ENCODE data around the gene C5orf47. TPM values are rescaled to one million over a fixed set of nuclear protein-coding genes. Genes with fewer than 3 reads are reported as not detected.
"Not testable (repeated sequence)": the region's sequence is repeated elsewhere in the genome, so short reads cannot be mapped to it uniquely, and the experiment has no call there.

C5orf47 gene
- polyA plus RNA-seq, 3 donors, result 0.12 to 0.19 TPM; not detected in 1

DNA sequence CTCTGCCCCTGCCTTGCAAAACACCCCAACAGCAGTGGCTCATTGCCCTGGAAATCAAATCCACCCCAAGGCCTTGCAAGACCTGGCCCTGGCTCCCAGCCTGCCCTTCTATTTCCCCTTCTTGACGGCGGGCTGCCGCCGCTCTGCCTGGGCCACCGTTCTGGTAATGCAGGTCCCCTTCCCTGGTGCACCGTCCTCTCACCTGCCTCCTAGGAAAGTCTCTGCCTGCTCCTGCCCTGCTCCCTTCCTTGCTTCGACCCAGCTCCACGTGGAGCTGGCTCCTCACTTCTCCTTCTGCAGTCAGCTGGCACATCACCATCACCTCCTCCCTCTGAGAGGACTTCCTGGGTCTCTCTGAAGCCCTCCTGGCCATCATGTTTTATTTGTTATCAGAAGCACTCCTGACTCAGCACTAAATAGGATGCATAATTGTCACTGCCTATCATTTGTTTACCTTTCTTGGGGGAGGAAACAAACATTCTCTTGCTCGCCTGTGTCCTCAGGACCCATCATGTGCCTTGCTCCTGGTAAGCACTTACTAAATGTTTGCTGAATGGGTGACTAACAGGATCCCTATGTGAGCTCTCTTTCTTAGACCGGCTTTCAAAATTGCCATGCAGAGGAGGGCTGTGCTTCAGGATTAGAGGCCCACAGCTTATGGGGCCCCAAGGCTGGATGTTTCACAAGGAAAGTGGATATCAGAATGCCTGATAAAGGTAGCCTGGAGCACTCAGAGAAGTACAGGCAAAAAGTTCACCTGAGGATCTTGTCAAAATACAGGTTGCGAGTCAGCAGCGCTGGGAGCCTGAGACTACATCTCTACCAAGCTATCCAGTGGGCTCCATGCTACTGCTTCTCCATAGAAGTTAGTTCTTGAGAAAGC is 19.6 kb upstream of the C5orf47 start:
- no peak for DNase-seq (ENCODE audit: low read depth in 3 of 3, low spot score in 2 of 3)

DNA sequence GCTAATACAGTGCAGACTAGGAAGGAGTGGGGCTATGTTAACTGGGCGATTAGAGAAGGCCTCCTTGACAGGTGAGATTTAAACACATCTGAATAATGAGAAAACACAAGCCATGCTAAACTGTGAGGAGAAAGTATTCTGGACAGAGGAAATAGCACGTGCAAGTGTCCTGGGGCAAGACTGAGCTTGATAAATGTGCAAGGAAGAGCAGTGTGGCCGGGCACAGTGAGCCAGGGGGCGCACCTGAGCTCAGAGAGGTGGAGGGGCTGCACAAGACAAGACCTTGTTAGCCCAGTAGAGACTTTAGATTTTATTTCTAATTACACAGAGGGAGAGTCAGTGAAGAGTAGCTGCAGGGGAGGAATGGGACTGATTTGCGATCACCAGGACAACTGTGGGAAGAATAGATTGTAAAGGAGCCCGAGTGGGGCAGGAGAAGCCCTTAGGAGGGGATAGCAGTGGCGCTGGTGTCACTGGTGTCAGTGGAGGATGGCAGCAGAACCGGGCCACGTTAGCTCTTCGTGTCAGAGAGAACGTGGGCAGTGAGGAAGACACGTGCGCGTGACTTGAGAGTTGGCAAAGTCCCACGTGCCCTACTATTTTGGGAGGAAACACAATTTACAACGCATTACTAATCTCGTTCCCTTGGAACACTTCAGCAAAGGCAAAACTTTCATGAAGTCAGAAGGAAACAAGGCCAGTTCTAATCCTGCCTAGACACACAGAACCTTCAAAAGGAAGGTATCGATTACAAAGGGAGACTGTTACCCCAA is 17.9 kb upstream of the C5orf47 start:
- DNase-seq (ENCODE audit: low read depth in 3 of 3, low spot score in 2 of 3), result no peak

DNA sequence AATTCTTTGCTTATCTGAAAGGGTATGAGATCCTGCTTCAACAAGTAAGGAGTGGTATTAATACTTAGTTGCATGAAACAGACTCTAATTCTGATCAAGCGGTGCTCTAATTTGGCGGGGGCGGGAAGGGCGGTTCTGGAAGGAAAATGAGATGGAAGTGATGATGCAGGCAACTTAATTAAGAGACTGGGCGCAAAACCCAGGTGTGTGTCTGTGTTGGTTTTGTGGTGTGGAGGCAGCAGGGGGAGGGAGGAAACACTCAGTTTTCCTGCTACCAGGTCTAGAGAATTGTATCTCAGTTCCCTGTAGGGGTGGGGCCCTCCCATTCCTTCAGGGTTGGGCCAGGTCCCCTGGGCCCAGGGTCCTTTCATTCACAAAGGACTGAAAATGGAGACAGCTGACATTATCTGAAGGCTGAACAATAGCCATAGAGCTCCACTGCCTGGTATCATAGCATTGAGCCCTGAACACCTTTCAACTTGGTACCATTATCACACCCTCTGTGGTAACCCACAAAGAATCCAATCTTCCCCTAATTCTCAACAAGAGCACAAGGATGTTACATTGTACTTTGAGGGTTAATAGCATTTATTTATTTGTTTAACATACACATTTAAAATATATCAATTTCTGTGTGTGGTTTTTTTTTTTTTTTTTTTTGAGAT is 17.2 kb upstream of the C5orf47 start:
- no peak for DNase-seq (ENCODE audit: low read depth in 3 of 3, low spot score in 2 of 3)

DNA sequence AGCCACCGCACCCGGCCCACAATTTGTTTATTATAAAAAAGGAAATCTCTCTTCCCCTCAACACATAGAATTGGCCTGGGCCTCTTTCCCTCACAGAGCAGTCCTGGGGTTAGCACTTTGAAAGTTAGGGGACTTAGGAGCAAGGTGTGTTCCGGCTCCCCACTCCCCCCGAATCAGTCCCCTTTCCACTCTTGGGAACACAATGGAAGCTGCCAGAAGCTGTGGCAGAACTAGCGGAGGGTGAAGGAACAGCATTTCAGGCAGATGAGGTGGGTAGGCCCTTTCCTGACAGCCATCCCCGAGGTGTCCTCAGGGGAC is 16.4 kb upstream of the C5orf47 start:
- DNase-seq (ENCODE audit: low read depth in 3 of 3, low spot score in 2 of 3), result no peak

DNA sequence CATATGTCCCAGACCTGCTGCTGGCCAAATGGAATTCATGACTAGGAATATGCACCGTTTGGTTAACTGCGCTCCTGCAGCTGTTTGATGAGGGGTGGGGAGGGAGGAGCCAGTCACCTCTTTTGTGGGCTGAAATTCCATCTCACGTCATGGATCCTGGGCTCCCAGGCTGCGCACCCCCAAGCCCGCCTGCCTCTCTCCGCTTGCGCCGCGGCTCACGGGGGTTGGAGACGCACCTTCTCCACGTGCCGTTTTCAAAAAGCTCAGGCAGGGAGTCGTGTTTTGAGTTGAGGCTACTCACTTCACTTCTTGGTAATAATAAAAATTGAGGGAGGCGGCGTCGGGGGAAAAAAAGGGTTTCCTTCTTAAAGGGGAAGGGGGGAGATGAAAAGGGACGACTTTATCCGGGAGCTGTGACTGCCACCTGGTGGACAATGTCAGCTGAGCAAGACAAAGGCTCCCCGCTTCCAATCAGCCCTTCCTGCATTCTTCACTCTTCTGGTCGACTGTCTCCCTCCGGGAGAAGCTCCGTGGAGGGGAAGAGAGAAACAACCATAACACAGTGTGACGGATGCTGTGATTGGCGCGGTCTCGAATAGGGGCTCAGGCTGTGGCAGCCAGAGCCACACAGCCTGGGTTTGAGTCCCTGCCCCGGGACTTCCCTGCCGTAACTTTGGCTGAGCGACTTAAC is 15.9 kb upstream of the C5orf47 start:
- peak; percentile 76 to 81 (median 80) for DNase-seq (ENCODE audit: low read depth in 3 of 3, low spot score in 2 of 3)

DNA sequence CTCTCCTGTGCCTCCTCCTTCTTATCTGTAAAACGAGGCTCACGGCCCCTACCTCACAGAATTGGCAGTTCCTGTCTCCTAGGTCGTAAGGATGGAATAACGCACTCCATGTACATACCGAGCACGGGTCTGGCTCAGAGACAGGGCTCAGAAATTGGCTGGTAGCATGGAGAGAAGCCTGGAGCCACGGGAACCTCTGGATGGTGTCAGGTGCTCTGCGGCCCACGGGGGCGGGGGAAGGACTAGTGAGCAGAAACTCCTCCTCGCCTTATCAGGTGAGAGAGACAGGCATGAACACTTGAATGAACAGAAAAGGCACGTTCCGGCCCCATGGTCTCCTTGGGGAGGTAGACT is 15.4 kb upstream of the C5orf47 start:
- DNase-seq (ENCODE audit: low read depth in 3 of 3, low spot score in 2 of 3), result peak in 1 of 3 donors; percentile 16

DNA sequence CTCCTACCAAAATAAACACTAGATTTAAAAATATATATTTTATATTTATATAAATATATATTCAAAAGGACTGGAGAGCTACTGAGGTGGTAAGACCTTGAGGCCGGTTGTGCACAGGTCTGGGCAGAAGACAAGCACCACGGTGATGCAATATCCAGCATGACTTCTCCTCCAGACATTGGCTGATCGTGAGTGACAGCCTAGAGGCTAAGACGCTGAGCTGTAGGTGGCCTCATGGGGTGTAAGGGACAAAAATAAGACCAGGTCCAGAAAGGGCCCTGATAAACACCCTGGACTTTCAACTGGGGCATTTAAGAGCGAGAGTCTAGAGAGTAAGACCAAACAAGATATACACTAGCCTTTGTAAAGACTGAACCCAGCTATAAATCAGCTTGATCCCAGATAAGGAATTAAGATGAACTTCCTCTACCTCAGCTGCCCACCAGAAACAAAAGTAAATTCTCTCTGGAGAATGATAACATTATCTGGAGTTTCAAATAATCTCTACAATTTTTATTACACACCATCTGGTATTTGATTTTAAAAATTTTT is 14.2 kb upstream of the C5orf47 start:
- no peak for DNase-seq (ENCODE audit: low read depth in 3 of 3, low spot score in 2 of 3)

DNA sequence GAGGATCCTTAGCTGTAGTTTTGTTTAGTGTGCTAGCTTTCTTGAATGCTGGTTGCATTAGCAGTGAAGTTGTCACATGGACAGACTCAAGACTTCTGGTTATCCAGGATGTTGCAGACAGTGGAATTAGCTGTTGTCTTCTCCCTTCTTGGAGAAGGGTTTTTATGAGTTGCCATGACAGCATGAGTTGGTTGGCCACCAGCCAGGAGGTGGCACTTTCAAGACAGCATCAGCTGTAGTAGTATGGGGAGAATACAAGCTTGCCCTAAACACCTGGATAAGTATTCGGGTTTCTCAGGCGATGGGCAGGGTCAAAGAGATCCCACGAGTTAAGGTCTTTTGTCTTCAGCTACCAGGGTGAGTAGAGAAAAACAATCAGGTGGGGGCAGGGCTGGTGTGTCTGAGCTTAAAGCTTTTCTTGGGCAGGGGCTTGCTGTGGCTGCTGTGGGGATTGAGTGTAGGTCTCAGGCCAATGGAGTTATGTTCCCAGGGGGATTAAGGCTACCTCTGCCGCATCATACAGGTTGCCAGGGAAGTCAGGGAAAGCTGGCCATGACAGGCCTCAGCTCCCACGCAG is 7.7 kb upstream of the C5orf47 start:
- DNase-seq (ENCODE audit: low read depth in 3 of 3, low spot score in 2 of 3), result no peak

DNA sequence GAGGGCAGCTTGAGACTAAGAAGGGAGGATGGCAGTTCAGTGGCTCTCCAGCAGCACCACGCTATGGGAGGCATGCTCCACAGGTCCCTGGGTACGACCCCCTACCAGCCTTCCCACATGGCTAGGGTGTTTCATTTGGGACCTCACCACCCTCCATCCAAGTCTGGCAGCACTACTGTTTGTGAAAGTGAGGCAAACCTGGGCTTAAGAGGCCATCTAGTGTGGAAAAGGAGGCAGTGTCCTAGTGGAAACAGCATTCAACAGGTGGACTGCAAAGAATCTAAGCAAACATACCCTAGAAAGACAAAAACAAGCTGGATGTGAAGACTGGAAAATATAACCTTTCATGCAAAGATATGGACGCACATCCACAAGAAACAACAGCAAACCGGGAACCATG is 4.8 kb upstream of the C5orf47 start:
- DNase-seq (ENCODE audit: low read depth in 3 of 3, low spot score in 2 of 3), result no peak

DNA sequence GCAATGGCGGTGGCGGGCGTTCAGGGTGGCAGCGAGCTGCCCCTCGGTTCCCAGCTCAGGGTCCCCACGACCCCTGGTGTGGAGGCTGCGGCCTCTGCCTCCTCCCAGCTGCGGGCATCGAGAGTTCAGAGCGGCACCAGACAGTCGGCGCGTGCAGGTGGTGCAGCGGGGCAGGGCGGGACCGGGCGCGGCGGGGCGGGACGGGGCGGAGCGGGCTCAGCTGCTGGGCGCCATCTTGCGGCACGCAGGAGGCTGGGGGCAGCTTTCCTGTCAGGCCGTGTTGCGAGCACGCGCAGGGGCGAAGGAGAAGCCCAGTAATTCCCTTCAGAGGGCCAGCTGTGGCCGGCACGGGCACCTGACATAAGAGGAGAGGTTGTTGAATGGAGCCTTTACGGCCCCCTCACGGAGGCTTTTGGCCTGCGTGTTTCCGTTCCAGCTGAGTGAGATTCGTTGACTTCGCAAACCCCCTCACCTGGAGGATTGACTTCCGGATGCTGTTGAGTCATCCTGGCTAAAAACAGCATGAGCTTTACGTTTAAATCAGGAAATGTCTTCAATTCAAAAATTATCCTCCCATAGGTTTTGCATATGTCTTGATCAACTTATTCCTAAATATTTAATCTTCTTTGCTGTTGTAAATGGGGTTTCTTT is 587 bp downstream of the C5orf47 start:
- no peak for DNase-seq (ENCODE audit: low read depth in 3 of 3, low spot score in 2 of 3)

DNA sequence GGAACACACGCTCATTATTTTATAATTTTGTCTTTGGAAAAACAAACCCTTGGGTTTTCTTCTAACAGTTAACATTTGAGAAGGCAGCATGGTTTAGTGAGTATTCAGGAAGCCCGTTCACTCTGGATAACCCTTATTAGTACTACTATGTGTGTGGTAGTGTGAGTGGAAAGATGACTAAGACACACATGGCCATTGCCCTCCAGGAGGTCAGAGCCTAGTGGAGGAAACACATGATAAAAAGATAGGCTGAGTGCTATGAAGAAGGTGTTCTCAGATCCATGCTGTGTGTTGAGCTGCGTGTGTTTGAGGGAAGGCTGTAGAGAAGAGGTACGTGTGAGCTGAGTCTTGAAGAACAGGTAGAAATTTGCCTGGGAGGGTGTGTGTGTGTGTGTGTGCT is 8.4 kb downstream of the C5orf47 start:
- DNase-seq (ENCODE audit: low read depth in 3 of 3, low spot score in 2 of 3), result no peak

DNA sequence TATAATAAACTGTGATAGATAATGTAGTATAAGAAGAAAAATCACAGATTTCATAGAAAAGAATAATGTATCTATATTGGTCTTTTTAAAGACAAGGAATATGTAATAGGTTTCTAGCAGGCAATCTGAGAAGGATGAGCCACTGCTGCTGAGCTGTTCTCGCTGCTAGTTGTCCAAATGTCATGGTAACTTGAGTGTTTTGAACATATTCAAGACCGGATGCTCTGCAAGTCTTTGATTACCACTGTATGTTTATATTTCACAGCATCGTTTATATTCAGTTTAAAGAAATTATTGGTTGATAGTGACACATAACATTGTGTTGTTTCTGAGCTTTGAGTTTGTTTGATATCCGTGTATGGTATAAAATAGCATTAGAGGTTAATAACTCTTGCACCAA is 9.6 kb downstream of the C5orf47 start:
- DNase-seq (ENCODE audit: low read depth in 3 of 3, low spot score in 2 of 3), result no peak

DNA sequence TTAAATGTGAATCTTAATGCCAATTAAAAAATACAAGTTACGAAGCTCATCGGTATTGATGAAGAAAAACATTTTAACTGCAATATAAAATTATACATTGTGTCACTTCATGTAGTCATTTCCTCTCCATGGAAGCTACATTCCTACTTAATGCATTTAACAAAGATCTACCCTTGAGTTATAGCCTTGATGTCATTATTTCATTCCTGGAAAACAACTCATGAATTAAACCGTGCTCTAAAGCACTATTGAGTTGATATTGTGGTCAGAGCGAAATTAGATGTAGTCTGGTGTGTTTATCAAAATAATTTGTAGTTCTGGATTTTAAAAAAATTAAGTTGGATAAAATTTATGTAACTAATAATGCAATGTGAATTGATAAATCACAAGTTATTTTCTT is 11.1 kb downstream of the C5orf47 start:
- no peak for DNase-seq (ENCODE audit: low read depth in 3 of 3, low spot score in 2 of 3)

DNA sequence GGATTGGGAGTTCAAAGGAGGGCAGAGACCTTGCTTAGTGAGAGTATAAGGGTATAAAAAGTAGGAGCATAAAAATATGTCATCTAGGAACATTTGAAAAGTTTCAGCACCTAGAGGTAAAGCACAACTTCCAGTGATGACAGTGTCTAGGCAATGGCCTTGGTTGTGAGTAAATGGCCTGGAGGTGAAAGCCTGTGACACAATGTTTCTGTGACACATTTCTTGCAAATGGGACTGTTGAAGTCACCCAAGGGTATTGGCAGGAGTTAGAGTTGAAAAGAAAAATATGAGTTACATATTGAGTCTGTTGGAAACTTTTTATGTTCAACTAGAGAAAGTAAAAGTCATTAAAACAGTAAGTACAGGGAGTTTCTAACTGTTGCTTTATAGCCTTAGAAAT is 14.8 kb downstream of the C5orf47 start:
- DNase-seq (ENCODE audit: low read depth in 3 of 3, low spot score in 2 of 3), result no peak

DNA sequence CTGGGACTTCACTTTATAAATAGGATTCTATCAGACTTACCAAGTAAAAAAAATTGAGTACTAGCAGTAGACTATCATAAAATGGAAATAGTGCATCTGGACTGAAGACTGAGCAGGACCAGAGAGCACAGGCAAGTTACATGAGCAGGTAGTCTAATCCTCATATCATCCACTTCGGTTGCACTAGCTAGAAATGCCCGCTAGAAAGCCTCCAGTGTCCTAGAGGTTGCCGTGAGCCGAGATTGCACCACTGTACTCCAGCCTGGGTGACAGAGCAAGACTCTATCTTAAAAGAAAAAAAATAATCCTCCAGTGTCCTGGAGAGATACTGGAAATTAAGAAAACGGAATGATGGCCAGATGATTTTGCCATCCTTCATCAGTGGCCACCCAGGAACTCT is 20.0 kb downstream of the C5orf47 start:
- no peak for DNase-seq (ENCODE audit: low read depth in 3 of 3, low spot score in 2 of 3)

DNA sequence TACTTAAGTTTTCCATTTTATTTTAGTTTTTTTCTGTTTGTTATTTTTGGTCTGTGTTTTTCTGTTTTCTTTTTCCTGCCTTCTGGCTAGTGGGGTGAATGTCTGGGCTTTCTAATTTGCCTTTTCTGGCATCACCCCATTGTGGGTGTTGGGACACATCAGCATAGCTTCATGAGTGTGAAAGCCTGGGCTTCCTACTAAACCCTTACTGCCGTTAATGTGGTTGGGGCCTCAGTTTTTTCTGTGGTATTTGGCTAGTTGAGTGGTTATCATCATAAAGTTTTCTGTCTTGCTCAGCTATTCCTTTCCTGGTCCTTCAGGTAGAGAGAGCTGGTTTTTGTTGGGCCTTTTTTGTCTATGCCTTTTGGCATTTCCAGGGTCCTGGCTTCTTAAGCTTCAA is 21.4 kb downstream of the C5orf47 start:
- DNase-seq (ENCODE audit: low read depth in 3 of 3, low spot score in 2 of 3), result no peak

DNA sequence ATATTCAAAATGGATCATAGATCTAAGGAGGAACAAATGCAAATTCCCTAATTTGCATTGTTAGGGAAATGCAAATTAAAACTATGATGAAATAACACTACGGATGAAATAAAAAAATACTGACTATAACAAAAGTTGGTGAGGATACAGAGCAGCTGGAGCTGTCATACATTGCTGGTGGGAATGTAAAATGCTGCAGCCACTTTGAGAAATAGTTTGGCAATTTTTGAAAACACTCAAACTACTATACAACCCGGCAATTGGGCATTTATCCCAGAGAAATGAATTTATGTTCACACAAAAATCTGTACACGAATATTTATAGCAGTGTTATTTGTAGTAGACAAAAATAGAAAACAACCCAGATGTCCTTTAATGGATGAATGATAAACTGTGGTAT is 22.5 kb downstream of the C5orf47 start:
- DNase-seq (ENCODE audit: low read depth in 3 of 3, low spot score in 2 of 3), result no peak

DNA sequence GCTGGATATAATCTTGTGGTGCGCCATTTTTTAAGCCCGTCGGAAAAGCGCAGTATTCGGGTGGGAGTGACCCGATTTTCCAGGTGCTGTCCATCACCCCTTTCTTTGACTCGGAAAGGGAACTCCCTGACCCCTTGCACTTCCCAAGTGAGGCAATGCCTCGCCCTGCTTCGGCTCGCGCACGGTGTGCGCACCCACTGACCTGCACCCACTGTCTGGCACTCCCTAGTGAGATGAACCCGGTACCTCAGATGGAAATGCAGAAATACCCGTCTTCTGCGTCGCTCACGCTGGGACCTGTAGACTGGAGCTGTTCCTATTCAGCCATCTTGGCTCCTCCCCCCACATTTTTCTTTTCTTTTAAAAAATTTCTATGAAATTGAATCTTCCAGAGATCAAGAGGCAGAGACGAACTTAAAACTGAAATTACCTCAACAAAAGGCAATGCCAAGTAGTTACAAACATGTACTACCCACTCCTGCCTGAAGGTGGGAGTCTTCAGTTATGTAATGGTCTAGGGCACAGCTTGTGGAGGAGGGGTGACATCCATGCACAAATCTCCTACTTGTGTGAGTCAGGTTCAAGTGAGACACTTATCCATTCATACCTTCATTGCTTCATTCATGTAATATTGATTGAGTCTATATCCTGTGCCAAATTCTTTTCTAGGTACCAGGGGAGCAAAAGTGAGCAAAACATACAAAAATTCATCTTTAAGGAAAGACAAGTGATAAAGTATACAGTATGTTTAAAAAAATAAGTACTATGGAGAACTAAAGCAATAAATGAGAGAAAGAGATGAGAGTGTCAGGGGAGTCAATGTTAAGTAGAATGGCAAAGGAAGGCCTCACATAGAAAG is 31.3 kb downstream of the C5orf47 start:
- DNase-seq (ENCODE audit: low read depth in 3 of 3, low spot score in 2 of 3), result not testable (repeated sequence)

DNA sequence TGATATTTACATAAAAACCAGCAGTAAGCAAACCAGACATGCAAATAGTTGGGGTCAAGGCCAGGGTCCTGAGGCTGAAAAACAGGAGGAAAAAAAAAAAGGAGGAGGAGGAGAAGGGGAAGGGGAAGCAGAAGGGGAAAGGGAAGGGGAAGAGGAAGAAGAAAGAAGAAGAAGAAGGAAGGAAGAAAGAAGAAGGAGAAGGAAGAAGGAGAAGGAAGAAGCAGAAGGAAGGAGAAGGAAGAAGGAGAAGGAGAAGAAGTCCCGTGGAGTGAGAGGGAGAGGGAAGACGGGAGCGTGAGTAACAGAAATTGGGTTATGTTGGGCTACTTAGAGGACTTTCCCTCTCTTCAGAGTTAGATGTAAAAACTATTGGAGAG is 31.9 kb downstream of the C5orf47 start:
- no peak for DNase-seq (ENCODE audit: low read depth in 3 of 3, low spot score in 2 of 3)

All from right renal cortex interstitium (tissue), 3 donors.